CD4-positive, alpha-beta T cell treated with Interleukin-21 for 1 hour (primary cell): Measurements from ENCODE around the gene RPL13.
"Not testable (repeated sequence)": the region's sequence is repeated elsewhere in the genome, so short reads cannot be mapped to it uniquely, and the experiment has no call there.

Source experiments
- DNase-seq: peaks from one replicate; pipeline ENCODE4 v3.0.0-alpha.2; 2020

The RPL13 gene

DNA sequence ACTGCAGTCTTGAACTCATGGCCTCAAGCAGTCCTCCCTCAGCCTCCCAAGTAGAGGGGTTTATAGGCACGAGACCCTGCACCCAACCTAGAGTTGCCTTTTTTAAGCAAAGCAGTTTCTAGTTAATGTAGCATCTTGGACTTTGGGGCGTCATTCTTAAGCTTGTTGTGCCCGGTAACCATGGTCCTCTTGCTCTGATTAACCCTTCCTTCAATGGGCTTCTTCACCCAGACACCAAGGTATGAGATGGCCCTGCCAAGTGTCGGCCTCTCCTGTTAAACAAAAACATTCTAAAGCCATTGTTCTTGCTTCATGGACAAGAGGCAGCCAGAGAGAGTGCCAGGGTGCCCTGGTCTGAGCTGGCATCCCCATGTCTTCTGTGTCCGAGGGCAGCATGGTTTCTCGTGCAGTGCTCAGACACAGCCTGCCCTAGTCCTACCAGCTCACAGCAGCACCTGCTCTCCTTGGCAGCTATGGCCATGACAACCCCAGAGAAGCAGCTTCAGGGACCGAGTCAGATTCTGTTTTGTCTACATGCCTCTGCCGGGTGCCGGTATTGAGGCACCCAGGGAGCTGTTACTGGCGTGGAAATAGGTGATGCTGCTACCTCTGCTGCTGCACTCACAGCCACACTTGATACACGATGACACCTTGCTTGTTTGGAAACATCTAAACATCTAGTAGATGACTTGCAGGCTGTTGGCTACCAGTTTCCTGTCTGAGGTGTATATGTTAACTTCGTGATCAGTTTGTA lies 3.3 kb downstream of the RPL13 start:
- DNase-seq = no peak

DNA sequence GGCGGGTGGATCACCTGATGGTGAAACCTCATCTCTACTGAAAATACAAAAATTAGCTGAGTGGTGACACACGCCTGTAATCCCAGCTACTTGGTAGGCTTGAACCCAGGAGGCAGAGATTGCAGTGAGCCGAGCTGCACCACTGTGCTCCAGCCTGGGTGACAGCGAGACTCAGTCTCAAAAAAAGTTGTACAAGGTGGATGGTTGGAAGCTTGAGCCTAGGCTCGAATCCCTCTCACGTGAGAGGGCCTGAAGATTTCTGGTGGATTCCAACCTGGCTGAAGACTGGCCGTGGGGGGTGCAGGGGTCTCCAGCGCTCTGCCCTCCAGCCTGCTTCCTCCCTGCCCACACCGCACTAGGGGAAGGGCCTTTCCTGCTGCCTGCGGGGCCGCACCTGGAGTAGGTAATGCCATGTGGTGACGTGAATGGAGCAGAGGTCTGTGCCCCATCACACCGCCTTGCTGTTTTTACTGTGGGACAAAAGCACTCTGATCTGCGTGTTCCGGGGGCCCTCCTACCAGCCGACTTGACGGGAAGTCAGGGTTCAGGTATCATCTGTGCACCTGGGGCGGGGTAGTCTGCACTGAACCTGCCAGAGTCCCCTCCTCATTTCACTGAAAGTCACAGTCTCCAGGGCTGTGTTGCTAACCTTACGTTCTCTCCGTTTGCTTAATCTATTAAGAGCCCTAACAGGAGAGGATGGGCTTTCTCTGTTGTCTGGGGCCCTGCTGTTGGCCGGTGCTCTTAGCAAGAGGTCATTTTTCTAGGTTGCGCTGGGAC lies 4.2 kb downstream of the RPL13 start:
- no peak for DNase-seq

DNA sequence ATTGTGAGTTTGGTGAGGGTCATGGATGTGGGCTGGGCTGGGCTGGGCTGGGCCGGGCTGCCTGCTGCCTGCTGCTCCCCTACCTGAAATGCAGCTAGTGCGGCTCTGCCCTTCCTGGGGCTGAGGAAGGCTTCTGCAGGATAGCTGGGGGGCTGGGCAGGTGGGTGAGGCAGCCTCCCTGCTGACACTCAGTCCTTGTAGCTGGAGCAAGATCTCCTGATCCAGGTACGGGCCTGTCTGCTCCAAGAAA lies 4.7 kb downstream of the RPL13 start:
- DNase-seq = no peak

DNA sequence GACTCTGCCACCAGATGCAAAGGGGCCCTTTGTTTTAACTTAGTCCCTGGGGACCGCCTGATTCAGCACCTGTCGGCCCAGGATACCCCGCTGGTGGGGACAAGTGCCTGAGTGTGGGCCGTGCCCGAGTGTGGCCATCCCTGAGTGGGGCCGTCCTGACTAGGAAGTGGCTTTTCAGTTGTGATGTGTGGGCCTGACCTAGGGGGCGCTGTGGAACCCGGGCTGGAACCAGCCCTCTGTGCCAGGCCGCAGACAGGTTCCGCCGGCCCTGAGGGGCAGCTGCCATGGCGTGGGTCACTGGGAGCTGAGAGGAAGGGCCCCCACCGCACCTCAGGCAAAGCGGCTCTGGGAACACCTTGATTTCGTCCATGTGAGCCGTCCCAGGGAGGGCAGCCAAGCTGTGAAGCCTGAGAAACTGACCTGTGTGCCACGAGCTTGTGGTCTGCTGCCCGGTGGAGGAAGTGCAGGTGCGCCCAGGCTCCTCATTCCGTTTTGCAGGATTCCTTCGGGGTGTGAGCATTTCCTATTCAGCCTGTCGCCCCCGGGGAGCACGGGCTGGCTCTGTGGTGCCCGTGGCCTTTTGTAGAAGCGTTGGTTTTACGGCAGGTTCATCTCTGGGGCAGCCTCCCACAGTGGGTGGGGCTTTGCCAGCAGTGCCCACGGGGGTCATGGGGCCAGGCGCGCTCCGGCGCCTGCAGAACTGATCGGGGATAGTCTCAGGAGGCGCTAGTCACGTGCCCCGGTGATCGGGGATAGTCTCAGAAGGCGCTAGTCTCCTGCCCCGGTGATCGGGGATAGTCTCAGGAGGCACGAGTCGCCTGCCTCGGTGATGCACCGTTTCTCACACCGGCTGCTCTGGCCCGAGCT lies 5.3 kb downstream of the RPL13 start:
- peak; percentile 46 for DNase-seq

DNA sequence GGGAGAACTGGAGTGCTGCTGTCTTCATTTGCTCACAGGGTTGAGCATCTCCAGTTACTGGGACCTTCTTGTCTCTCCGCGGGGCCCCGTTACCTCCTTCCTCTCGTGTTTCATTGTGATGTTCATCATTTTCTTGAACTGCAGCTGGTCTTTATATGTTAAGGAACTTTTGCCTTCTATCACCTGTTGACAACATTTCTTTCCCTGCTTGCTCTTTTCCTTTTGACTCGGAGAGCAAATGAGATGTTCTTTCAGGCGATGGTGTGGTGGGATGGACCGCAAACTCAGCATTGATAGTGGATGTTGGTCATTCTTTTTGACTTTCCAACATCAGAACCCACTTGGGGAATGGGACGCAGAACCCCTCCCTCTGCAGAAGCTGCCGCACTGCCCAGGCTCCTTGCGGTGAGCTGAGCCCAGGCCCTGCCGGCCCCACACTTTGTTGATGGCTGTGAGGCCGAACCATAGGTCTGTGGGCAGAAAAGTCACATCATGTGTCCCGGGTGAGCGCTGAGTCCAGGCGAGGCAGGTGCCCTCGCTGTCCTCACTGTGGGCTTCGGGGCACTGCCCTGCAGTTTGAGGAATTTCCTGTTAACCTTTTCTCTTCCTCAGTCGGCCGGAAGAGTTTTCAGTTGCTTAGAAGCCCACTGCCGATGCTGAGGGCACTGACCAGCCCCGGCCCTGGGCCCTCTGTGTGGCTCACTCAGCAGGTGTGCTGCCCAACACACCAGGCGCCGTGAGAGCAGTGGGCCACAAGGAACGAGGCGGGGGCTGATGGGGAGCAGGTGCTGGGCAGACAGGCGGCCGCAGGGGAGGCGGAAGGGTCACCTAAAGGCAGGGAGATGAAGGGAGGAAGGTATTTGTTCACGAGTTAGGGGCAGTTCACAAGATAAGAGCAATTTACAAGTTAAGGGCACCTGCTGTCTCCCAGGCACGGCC lies 7.4 kb downstream of the RPL13 start:
- no peak for DNase-seq

DNA sequence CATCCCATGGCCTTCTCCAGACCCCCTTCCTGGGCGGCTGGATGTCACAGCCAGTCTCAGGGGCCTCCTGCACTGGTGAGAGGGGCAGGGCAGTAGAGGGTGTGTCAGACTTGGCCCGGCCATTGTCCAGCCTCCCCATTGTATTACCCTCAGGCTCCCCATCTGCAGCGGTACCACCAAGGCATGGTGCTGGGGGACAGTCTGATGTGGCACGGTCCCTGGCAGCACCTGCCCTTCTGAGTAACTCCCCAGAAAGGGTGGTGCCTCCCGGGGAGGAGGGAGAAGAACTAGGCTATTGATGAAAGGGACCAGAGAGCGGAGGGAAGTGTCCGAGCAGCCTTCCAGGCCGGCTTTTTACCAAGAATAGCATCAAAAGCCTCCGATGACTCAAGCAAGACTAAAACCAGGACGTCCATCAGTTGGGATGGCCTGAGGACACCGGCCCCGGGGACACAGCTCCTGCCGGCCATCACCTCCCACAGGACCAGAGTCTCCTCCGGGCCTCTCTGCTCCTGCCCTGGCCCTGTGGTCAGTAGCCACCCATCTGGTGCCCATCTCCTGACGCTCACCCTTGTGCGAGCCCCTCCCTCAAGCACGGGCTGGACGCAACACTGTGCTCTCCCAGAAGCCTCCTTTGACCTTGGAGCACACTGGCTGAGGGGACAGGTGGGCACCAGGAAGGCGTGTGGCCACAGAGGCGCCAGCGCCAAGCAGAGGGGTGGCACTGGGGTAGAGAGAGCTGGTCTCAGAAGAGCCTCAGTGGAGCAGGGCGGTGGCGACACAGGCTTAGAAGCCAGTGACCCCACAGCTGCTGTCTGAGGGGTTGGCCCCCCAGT lies 9.2 kb downstream of the RPL13 start:
- no peak for DNase-seq

DNA sequence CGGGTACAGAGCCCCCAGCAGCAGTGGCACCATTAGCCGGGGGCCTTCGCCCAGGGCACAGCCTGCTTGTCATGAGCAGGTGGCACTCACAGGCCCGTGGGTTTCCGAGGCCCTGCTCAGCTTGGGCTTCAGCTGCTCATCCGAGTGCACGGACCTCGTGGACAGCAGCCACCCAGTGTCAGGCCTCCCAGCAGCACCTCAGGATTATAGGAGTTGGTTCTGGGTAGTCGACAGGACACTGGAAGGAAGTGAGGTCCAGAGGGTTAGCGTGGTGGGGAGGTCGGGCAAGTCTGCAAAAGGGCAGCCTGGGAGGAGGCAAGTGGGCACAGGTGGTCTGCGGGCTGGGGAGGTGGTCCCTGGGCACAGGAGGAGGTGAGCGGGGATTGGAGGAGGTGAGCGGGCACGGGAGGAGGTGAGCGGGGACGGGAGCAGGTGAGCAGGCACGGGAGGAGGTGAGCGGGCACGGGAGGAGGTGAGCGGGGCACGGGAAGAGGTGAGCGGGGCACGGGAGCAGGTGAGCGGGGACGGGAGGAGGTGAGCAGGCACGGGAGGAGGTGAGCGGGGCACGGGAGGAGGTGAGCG lies 10.0 kb downstream of the RPL13 start:
- DNase-seq = no peak

DNA sequence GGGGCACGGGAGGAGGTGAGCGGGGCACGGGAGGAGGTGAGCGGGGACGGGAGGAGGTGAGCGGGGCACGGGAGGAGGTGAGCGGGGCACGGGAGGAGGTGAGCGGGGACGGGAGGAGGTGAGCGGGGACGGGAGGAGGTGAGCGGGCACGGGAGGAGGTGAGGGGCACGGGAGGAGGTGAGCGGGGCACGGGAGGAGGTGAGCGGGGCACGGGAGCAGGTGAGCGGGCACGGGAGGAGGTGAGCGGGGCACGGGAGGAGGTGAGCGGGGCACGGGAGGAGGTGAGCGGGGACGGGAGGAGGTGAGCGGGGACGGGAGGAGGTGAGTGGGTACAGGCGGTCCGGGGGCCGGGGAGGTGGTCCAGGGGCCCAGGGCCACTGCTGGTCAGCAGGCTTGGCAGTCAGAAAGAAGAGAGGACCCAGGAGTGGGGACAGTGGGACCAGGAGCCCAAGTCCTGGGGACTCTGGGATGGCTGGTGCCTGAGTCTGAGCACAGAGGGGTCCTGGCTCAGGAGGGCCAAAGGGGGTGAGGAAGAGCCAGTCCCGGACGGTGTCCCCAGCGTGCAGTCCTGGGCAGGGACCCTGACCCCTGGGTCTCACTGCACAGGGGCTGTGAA lies 10.6 kb downstream of the RPL13 start:
- not testable (repeated sequence) for DNase-seq

DNA sequence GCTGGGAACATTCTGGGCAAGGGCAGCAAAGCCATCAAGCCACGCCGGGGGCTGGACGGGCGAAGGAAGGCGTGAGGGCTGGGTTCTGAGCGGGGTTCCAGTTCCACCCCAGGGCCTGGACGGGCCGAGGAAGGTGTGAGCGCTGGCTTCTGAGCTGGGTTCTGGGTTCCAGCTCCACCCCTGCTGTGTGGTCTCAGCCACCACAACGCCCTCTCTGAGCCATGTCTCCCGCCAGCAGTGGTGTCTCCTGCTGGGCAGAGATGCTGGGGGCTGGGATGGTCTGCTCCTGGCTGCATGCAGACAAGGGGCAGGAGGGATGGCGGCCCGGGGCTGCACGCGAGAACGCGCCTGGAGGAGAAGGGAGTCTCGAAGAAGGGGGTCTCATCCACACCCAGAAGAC lies 11.2 kb downstream of the RPL13 start:
- no peak for DNase-seq

DNA sequence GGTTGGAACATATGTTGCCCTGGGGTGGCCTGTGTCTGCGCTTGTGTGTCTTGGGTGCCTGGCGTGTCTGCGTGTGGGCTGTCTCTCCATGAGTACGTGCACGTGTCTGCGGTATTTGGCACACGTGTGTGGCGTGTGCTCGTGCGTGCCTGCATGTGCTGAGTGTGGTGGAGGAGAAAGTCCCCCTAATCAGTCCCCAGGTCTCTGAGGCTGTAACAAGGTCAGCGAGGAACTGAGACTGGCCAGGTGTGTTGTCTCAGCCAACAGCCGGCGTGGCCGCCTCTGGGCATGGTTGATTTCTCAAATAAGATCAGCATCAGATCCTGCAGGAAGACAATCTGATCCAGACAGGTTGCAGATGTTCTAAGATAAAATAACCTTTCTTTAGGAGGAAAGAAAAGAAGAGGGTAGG lies 11.6 kb downstream of the RPL13 start:
- no peak for DNase-seq

DNA sequence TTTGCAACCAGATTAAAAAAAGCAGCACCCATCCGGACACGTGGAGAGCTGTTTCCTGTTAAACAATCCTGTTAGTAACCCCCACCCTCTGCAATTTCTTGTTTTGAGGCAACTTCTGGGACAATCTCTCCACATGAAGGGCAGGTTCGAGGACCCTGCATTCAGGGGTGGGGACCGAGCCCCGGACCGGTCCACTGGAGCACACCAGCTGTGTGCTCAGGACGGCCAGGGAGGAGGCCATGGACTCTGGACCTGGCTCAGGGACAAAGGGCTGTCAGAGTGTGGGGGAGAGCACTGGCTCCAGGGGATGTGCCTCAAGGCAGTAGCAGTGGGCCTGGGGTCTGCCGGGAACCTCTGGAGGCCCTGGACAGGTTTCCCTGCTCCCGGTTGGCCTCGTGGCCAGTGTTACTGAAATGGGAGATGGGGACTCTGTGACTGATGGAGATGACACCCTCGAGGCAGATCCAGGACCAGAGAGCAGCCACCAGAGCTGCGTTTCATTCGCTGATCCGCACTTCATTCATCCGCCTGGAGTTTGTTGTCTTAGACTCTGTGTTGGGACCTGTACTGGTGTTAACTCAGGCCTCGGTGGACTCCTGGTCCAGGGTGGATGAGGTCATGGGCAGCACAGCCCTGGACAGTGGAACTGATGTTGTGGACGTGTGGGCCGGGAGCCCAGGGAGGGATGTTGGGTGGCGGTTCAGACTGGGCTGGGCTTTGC lies 12.2 kb downstream of the RPL13 start:
- DNase-seq = no peak

DNA sequence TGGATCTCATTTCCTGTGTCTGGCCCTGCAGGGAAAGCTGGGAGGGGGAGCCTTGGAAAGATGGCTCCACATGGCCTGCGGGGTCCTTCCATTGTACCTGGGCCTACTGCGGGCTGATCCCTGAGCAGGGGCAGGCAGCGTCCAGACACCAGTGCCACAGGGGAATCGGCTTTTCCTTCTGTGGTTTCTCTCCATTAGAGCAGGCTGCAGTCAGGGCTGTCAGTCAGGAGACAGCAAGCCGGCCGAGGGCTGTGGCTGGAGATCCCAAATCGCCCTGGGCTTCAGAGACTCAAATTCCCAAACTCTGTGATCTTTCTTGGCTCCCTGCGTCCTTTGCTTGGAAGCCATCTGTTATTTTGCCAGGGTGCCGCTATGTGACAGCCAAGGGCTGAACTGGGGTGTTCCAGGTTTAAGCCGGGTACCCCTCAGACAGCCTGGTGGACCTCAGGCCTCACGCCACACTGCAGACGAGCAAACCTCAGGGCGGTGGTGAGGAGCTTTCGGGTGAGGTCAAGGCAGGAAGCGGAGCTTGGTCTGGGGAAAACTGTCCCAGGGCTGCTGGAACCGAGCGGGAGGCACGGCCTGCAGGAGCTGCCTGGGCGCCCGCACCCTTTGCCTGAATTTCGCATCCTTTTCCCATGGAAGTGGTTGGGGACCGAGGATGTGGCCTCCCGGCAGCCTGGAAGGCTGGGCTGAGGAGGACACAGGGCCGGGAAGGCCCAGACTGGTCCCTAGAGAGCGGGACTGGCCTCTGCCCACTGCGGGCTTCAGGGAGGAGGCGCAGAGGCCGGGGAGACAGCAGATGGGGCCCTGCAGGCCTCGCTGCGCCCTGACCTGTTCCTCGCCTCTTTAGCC lies 13.6 kb downstream of the RPL13 start:
- no peak for DNase-seq

DNA sequence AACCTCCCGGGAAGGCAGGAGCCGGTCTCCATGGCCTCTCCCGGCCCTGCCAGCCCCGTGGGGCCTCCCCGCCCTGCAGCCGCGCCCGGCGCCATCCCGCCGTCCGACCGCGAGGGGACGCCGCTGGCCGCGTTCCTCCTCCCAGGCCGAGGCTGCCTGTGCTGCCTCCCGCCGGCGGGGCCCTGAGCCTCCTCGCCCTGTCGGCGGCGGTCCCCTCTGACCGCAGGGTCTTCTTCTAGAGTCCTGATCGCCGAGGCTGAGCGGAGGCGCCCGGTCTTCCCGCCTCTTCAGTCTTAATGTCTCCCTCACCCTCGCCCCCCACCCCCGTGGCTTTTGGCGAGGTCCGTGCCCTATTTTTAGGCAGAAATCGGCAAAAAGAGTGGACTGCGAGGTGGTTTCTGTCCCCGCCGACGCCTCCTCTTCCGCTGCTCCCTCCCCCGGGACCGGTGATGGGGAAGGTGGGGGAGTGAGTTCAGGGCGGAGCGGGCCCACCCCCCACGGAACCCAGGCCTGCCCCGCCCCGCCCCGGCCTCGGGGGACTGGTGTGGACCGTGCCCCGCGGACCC lies 14.3 kb downstream of the RPL13 start:
- peak; percentile 51 for DNase-seq

DNA sequence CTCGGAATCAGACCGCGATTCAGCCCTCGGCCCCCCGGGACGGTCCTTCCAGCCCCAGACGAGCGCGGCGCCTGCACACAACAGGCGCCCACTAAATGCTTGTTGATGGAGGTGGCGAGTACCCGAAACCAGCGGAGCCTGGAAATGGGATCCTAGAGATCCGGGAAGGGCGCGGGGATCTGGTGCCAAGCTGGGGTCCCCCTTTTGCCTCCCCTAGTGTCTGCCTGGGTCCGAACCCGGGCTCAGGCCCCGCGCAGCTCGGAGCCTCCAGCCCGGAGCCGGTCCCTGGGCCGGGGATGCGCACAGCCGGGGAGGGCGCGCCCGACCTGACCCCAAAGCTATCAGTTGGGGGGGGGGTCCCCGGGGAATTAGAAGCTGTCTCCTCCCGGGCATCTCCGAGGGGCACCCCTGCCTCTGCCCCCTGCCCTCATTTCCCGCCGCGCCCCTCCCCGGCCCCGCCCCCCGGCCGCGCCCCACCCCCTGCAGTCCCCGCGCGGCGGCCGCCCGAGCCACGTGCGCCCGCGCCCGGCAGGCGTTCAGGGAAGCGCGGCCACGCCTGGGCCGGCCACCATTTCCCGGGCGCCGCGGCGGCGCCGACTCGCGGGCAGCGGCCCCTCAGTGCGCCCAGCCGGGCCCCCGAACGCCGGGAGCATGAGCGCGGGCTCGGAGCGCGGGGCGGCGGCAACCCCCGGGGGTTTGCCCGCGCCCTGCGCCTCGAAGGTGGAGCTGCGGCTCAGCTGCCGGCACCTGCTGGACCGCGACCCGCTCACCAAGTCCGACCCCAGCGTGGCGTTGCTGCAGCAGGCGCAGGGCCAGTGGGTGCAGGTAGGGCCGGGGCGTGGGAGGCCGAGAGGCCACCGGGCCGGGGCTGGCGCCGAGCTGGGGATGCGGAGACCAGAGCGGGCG lies 15.0 kb downstream of the RPL13 start, which contains the start of gene CPNE7:
CPNE7 (plus strand) TSS at position 512 of the 906 bp plus-strand sequence; CDS start at position 652, 140 bp downstream.
- no peak for DNase-seq

DNA sequence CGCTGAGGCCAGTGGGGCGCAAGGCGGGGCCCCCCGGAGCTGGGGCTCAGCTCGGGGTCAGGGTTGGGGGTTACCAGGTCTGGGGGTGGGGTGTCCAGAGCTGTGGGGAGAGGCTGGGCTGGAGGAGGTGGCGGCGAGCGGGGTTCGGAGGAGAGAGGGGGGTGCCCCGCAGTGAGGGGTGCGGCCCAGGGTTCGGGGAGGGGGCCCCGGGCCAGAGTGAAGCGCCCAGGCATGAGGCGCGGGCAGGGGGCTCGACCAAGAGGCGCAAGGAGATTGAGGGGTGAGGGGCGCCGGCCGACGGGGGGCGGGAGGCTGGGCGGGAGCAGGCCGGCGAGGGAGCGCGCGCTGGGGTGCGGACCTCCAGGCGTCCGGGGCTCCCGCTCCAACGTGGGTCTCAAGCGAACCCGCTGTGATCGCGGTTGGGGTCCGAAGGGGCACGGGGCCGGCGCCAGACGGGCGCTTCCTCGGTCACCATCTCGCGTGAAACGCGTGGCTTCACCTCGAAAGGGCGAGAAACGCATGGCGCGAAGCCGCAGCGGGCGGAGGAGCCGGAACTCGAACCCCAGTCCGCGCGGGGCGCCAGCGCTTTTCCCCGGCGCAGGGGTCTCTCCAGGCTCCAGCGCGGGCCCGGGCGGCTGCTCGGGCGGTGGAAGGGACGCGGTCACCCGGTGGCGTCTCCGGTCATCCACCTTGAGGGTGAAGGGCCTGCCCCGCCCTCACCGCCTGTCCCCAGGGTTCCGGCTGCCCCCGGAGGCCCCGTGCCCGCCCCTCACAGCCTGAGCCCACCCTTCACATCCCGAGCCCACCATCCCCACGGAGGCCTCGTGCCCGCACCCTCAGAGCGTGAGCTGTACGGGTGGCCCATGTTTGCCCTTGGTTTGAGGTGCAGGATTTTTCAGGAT lies 15.9 kb downstream of the RPL13 start:
- DNase-seq = no peak

DNA sequence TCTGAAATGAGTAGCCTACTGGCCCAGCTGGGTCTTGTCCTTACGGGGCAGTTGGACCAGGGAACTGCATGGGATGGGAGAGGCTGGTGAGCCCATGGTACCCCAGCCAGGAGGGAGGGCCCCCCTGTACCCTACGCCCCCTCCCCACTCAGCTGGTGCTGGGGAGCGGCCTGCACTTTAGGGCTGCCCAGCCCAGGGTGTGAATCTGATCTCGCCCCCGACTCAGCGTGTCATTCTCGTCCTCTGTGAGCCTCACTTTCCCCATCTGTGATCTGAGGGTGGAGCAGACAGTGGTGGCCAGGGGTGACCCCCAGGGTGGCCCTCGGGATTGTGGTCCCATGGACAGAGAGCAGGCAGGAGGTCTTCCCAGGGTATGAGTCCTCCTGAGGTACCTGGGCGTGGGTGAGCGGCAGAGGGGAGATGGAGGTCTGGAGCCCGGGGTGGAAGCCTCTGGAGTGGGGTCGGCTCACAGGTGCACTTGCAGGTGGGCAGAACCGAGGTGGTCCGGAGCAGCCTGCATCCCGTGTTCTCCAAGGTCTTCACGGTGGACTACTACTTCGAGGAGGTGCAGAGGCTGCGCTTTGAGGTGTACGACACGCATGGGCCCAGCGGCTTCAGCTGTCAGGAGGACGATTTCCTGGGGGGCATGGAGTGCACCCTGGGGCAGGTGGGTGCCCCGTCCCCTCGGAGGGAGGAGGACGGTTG lies 16.7 kb downstream of the RPL13 start:
- no peak for DNase-seq
